Stimulated activated CD4-positive, alpha-beta T cell treated with anti-CD3 and anti-CD28 coated beads, Interleukin-4, amount 100 ng/mL, for 24 hours (primary cell): ENCODE results near the gene PLEKHG4.

Experiments
- DNase-seq: peaks from one replicate; pipeline ENCODE4 v3.0.0-alpha.2; 2020

PLEKHG4 gene

DNA sequence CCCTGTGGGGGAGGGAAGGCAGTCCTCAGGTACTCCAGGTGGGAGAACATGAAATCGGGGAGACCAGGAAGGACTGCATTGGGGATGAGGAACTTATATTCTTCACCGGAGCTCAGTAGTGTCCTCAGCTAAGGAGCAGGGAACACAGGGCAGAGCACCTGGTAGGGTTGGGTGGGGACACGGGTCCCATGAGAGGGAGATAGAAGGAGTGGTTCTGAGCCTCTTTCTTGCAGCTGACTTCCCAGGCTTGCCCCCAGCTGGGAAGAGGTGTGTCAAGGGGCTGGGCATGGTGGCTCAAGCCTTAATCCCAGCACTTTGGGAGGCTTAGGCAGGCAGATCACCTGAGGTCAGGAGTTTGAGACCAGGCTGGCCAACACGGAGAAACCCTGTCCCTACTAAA is 34.1 kb upstream of the PLEKHG4 start:
- DNase-seq = no peak

DNA sequence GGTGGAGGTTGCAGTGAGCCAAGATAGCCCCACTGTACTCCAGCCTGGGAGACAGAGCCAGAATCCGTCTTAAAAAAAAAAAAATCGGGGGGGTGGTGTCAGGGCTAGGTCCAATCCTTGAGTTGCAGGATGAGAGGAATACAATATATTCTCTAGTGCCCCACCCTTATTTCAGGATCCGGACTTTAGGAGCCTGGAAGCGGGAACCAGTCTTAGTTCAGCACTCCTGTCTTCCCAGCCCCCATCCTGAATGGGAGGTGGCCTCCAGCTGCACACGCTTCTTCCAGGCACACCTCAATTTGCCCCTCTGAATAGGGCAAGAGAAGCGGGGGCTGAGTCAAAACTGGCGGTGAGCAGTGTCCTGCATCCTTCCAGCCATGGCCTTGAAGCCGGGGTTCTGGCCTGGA is 33.7 kb upstream of the PLEKHG4 start:
- no peak for DNase-seq

DNA sequence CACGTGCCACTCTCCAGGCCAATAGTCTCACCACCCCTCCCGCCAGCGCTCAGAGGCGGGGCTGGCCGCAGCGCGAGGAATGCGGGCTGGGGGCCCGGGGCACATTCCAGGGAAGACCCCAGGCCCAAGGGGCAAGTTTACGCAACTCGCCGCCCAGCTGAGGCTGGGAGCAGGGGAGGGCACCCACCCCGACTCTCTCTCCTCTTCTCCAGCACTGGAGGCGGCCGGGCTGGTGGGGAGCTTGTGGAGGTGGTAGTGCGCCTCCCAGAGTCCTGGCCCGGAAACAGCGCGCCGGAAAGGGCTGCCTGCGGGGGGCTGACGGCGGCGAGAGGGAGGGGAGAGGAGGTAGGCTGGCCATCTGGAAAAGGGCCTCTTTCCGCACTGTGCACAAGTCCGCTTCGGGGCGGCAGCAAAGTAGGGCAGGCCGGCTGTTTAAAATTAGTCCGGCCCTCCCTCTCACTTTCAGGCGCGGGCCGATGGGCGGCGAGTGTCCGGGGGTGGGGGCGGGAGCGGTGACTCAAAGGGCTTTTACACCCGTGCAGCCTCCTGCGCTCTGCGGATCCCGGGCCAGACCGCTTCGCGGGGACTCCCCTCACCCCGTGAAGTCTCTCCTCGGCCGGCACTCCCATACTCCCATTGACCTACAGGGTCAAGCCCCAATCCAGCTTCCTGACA is 33.1 kb upstream of the PLEKHG4 start:
- peak; percentile 38 for DNase-seq

DNA sequence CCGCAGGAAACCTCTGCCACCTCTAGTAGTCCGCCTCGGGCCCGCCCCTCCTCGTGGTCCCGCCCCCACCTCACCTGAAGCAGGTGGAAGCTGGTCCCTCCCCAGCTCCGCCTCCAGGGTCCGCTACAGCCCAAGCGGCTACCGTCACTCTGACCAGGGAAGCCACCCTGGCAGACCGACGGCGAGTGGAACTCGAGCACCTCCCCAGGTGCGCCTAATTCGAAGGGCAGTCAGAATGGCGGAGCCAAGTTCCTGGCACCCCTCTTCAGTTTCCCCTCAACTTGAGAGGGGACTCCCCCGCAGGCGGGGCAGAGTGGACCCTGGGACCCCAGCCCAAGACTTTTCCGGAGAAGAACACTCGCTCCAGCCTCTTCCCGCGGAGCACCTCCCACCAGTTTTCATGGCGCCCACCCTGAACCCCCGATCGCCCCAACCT is 32.6 kb upstream of the PLEKHG4 start:
- DNase-seq = no peak

DNA sequence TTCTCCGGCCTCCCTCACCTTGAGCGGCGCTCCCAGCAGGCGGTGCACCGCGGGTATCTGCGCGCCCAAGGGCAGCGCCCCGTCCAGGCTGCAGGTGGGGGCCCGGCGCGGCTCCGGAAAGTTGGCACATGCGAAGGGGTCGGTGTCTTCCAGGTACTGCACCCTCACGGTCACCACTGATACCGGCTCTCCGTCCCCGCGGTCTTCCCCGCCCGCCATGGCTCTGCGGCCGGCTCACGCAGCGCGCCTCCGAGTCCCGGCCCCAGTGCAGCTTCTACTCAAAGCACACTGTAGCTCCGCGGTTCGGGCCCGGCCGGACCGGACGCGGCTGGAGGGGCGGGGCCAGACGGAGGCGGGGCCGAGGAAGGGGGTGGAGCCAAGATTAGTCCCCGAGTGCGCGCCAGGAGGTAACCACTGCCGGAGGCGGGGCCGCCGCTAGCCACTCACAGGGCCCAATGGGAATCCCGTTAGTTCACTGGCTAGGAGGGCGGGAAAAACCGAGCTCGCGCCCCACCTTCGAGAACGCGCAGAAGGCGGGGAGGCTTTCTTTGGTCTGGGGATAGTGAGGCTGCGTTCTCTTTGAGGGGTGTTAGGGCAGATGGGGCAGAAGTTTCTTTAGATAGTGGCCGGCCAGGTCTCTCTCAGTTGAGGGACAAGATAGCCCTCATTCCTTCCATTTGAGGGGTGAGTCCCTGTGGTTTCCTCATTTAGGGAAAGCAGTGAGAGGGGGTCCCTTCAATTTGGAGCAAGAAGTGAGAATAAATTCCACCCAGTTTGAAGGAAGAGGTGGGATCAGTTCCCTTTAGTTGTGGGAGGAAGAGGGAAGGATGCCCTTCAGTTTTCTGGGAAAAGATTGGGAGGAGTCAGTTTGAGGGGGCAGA is 31.9 kb upstream of the PLEKHG4 start, which contains the start of gene FHOD1:
FHOD1 (minus strand) TSS at position 290 of the 881 bp plus-strand sequence; CDS start at position 219, 71 bp downstream.
- peak; percentile 97 for DNase-seq

DNA sequence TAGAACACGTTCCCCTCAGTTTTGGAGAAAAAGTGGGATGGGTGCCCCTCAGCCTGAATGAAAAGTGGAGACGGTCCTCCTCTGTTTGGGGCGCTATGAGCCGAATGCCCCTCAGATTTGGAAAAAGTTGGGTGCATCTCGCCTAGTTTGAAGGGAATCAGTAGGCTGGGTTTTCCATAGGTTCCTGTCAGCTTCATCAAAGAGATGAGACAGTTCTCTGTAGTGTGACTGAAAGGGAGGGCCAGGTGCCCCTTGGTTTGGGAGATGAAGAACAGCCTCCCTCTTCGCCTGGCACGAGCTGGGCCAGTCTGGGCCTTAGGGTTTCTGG is 31.3 kb upstream of the PLEKHG4 start:
- no peak for DNase-seq

DNA sequence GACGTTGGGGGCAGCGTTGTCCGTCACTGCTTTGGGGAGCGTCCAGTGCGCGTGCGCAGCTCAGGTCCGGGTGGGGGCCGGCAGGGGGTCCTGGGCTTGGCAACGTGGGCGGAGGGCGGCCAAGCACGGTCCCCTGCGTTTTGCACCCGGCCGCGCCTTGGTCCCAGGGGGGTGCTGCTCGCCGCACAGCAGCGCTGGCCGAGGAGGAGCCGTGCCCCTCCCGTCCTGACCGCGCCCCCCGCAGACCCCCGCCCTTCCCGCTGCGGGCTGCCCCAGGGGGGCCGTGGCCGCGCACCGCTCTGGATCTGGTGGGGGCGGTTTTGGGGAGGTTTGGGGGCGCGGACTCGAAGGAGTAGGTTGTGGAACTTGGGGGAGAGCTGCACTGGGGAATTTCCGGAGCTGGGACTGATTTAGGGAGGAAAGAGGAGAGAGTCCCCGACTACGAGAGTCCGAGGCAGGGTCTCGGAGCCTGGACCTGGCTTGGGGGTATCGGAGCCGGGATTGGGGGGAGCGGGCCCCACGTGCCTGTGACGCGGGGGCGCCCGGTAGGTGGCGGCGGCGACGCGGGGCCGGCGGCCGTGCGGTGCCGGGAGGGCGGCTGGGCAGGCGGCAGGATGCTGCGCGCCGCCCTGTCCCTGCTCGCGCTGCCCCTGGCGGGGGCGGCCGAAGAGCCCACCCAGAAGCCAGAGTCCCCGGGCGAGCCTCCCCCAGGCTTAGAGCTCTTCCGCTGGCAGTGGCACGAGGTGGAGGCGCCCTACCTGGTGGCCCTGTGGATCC is 30.7 kb upstream of the PLEKHG4 start, which contains the start of gene SLC9A5:
SLC9A5 (plus strand) TSS at position 579 of the 777 bp plus-strand sequence; CDS start at position 615, 36 bp downstream.
- DNase-seq = no peak

DNA sequence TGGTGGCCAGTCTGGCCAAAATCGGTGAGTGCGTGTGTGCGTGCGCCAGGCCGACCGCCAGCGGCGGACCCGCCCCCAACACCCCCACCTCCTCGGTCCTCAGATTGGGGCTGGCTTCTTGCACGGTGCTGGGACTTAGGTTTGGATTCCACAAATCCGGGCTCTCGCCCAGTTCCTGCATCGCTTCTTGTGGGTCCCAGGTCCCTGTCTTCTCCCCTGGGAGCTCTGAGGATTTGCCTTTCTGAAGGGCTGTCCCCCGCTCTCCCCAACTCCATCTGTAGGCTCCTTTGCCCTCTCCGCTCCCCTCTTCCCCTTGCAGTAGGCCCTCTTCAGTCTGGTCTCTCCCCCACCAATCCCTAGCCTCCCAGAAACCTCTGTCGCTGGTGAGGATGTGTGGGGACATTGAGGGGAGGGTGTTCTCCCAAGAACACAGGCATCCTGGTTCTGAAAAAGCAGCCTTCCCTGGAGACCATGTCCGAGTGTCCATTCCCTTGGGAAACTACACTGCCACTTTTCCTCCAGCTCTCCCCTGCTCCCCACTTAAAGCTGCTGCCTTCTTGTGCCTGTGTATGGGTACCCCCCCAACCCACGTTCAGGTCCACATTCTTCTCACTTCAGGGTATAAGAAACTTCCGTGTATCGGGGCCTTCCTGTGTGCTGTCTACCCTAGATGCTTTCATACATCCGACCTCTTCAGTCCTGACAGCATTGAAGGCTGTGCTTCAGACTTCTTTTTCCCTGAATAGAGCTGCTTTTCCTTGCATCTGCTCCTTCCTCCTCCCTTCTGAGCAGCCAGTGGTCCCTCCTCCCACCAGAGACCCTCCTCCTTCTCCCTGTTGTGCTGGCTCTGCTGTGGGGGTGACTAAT is 29.9 kb upstream of the PLEKHG4 start:
- DNase-seq = no peak

DNA sequence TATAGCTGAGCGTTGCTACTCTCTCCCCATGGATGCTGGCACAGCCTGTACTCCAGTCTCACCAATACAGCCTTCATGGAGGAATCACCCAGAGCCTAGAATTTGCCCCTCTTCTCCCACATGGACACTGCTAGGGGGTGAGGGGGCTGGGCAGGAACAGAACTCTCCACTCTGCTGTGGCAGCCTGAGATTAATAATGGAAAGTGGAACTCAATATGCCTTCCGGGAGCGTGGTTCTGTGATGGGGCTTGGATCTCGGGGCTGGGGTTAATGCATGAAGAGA is 29.3 kb upstream of the PLEKHG4 start:
- DNase-seq = no peak

DNA sequence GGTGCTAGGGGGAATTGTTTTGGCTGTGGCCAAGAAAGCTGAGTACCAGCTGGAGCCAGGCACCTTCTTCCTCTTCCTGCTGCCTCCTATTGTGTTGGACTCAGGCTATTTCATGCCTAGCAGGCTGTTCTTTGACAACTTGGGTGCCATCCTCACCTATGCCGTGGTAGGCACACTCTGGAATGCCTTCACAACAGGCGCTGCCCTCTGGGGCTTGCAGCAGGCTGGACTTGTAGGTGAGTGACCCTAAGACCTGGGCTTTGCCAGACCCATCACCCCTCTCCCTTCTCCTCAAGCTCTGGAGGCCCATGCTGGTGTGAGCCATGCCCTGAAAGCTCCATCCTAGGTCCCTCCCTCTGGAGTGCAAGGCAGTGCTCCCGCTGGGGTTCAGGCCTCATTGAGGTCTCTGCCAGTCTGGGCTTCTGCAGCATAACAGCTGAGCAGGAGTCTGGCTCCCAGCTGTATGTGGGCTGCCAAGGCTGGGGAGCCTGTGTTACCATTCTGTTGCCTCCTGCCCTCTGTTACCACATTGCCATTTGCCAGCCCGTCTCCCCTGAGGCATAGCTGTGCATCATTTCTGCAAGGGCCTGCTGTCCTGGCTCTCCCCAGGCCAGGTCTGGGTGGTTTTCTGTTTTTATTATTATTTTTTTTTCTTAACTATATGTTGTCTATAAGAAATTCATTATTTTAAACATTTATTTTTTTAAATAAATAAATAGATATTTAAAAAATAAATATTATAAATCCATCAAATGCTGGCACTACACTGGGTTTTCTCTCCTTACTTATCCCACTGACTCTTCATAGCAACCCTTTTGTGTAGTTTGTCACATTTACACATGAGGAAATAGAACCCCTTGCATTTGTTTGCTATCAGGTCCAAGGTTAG is 26.5 kb upstream of the PLEKHG4 start:
- DNase-seq = no peak

DNA sequence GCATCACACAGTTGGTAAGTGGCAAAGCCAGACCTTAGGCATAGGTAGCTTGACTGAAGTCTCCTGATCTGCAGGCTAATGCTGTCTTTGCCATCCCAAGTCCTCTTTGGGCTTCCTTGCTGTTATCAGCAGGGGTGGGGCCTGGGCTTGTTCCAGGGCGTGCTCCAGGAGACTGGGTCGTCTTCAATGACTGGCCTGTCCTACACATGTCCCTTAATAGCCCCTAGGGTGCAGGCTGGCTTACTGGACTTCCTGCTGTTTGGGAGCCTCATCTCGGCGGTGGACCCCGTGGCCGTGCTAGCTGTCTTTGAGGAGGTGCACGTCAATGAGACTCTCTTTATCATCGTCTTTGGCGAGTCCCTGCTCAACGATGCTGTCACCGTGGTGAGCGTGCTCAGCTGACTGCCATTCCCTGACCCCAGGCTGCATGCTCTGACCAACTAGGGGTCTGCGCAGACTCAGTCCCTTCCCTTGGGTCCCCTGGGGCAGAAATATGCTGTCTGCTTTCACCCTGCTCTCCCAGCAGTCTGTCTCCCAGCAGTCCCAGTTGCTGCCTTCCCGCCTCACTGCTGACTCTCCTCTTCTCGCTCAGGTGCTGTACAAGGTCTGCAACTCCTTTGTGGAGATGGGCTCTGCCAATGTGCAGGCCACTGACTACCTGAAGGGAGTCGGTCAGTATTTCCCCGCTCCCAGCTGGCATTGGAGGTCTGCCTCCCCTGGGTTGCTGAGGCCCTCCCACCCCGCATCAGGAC is 24.4 kb upstream of the PLEKHG4 start:
- DNase-seq = no peak

DNA sequence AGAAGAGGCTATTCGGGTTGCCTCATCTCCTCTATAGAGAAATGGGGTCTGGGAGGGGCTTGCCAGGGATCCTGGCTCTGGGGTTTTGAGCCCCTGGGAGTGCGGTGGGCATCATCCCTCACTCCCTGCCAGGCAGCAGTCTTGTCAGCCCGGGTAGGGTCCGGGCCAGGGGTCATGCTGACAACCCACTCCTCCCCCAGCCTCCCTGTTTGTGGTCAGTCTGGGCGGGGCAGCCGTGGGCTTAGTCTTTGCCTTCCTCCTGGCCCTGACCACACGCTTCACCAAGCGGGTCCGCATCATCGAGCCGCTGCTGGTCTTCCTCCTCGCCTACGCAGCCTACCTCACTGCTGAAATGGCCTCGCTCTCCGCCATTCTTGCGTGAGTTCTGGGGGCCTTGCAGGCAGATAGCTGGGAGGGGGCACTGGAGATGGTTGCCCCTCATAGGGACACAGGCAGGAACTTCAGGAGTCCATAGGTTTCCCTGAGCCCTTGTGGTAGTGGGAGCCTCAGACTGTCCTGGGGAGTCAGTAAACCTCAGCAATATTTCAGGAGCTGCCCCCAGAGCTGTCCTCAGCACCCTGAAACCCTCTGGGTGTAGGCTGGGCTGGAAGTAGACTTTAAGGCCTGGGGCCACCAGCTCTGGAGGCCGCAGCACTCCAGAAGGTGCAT is 23.6 kb upstream of the PLEKHG4 start:
- DNase-seq = no peak

DNA sequence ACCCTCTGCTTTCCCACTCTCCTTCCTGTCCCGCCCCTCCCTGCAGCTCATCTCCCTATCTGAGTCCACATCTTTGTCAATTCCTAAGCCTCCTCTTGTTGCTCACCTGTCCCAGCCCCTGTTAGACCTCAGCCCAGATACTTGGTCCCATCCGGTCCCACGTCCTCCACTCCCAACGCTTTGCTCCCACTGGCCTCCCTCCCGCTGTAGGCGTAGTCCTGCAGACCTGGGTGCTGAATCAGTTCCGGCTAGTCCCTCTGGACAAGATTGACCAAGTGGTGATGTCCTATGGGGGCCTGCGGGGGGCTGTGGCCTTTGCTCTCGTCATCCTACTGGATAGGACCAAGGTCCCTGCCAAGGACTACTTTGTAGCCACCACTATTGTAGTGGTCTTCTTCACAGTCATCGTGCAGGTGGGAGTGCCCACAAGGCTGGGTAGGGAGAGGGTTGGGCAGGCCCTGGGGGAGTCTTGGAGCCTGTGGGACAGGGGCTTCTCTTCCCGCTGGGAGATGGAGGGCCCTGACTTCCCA is 22.6 kb upstream of the PLEKHG4 start:
- DNase-seq = no peak

DNA sequence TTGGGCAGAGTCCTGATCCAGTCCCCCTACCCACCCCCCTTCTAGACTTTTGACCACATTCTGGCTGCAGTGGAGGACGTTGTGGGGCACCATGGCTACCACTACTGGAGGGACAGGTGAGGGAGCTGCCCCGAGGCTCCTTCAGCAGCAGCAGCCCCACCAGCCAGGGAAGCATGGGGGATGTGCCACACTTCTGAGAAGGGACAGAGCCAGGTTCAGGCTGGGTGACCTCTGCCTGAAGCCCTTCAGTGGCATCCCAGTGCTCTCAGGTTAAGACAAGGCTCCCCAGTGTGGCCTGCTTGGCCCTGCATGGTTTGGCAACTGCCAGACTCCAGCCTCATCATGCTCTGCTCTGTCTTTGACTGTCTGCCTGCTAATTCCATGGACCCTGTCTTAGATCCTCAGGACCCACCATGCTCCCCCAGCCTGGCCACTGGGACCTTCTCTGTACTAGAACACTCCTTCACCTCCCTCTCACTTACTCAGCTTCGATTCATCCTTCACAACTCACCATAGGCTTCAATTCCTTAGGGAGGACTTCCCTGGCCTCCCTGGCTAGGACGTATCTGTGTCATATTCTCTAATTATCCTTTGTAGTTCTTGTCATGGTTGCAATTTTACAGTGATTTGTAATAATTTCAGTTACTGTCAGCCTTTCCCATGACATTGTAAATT is 21.7 kb upstream of the PLEKHG4 start:
- DNase-seq = no peak

DNA sequence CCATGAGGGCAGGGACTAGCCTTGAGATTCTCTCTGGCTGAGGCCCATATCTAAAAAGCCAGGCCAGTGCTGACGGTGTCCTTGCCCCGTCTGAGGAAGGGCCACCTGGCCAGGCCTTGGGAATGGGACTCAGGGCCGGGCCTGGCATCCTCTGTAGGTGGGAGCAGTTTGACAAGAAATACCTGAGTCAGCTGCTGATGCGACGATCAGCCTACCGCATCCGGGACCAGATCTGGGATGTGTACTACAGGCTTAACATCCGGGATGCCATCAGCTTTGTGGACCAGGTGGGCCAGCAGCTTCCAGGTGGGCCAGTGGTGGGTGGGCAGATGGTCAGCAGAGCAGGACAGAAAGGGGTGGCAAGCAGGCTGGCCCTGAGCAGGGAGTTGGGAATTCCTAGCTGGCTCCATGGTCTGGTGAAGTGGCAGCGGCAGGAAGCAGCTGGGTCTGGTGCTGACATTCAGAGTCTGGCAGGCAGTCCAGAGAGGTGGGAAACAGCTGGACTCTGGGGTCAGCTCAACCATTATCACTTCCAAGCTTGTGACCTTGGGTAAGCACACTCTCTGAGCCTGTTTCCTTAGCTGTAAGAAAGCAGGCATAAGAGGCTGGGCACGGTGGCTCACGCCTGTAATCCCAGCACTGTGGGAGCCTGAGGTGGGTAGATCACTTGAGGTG is 21.0 kb upstream of the PLEKHG4 start:
- no peak for DNase-seq

DNA sequence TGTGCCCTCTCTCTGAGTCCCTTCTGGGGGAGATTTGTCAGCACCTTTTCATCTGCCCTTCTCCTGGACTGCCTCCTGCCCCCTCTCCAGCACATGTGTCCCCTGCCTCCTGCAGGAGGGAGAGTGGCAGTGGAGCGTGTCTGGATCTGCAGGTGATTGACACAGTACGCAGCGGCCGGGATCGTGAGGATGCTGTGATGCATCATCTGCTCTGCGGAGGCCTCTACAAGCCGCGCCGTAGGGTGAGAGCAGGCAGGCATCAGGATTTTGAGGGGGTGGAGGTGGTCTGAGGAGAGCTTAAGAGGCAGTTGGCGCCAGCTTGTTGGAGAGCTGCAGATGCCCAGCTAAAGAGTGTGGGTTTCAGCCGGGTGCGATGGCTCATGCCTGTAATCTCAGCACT is 19.6 kb upstream of the PLEKHG4 start:
- DNase-seq = no peak

DNA sequence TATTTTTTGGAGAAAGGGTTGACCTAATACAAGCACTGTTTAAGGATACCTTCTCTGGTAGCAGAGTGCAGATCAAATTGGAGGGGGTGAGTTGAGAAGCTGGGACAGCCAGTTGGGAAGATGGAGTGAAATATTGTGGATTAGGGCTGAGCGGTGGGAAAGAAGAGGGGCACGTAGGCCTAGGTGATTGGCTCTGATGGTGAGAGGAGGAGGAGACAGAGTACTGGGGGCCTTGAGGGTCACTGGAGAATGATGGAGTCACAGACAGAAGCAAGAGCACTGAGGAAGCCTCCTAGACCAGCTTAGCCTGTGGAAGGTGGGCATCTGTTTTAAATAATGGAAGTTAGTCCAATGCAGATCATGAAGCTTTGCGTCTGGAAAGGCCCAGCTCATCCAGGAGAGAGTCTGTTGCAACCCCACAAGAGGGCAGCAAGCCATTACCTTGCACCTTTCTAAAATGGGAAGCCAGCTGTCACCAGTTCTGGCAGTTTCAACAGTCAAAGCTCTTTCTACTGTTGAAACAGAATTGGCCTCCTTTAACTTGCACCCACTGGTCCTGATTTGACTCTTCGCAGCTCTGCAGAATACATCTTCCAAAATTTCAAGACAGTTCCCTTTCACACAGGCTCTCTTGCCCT is 18.8 kb upstream of the PLEKHG4 start:
- peak; percentile 40 for DNase-seq

DNA sequence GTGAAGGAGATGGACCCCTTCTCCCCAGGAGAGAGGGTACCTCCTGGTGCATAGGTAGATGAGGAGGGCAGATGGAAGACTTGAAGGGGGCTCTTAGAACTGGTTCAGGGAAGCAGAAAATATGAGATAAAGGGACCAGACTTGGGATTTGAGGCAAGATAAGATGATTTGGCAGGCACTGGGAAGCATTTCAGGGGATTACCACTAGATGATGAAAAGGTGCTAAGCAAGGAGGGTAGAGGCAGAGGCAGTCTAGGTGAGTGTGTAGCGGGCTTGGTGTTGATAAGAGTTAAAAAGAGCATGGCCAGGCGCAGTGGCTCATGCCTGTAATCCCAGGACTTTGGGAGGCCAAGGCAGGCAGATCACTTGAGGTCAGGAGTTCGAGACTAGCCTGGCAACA is 16.1 kb upstream of the PLEKHG4 start:
- DNase-seq = no peak
